GM12864 (cell line): ENCODE data around the gene DNAI7.

Experiments used
- DNase-seq: peaks from one replicate; pipeline ENCODE4 v3.0.0-alpha.2; 2011; ENCODE audit warnings: low read depth
- H3K4me3 ChIP-seq: 2 replicates; pipeline ENCODE4 v1.5.1; 2011; ENCODE audit warnings: mild to moderate bottlenecking, low read depth, low read length, control low read depth
- TF ChIP-seq, protein P1 (sequence below): IDR thresholded peaks from 2 replicates; pipeline ENCODE4 v1.5.1; 2011; ENCODE audit warnings: low read depth, mild to moderate bottlenecking, moderate library complexity, low read length, control low read depth, inconsistent platforms; ENCODE audit errors: missing control alignments

DNAI7 gene

DNA sequence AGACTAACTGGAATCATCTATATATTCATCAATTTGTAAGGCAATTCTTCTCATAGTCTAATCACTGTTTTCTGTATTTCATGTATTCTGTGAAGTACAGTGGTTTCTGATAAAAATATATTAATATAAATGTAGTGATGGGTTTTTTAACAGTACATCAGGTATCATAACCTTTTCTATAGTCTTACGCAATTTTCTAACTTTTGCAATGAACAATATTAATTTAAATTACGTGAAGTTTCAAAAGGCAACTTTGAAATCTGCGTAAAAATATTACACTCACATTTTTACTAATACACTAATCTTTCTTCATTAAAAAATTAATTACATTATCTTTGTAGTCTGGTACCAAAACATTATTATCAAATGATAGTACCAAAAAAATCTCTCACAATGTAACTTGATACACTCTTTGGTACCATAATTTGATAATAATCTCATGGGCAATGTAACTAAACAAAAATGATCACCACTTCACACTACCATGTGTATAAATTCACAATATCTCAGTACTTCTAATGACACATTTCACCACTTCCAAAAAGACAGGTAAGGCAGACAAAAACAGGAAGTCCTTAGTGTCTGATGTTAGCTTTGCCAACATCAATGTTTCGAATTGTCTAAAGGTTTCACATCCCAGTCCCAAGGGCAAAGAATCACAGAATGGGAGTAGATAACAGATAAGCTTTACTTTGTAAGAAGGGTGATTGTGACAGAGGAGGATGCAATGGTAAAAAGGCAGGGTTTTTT, 8.7 kb downstream of the DNAI7 start:
- TF ChIP-seq, protein P1, sequence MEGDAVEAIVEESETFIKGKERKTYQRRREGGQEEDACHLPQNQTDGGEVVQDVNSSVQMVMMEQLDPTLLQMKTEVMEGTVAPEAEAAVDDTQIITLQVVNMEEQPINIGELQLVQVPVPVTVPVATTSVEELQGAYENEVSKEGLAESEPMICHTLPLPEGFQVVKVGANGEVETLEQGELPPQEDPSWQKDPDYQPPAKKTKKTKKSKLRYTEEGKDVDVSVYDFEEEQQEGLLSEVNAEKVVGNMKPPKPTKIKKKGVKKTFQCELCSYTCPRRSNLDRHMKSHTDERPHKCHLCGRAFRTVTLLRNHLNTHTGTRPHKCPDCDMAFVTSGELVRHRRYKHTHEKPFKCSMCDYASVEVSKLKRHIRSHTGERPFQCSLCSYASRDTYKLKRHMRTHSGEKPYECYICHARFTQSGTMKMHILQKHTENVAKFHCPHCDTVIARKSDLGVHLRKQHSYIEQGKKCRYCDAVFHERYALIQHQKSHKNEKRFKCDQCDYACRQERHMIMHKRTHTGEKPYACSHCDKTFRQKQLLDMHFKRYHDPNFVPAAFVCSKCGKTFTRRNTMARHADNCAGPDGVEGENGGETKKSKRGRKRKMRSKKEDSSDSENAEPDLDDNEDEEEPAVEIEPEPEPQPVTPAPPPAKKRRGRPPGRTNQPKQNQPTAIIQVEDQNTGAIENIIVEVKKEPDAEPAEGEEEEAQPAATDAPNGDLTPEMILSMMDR, result no peak
- H3K4me3 ChIP-seq, result no peak overlapping the region
- no peak for DNase-seq

- H3K4me3 ChIP-seq, result no peak overlapping the region
- DNase-seq, result no peak
- TF ChIP-seq, protein P1, result no peak
These were observed 10.8 kb downstream of the DNAI7 start for GRCh38 chr12:25184132-25184531.

DNA sequence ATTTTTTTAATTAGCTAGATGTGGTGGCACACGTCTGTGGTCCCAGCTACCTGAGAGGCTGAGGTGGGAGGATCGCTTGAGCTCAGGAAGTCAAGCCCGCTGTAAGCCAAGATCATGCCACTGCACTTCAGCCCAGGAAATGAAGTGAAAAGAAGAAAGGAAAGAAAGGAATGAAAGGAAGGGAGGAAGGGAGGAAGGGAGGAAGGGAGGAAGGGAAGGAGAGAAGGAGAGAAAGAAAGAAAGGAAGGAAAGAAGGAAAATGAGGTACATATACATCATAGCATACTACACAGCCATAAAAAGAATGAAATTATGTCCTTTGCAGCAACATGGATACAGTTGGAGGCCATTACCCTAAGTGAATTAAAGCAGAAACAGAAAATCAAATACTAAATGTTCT, 12.2 kb downstream of the DNAI7 start:
- TF ChIP-seq, protein P1, result no peak
- no peak for DNase-seq

DNA sequence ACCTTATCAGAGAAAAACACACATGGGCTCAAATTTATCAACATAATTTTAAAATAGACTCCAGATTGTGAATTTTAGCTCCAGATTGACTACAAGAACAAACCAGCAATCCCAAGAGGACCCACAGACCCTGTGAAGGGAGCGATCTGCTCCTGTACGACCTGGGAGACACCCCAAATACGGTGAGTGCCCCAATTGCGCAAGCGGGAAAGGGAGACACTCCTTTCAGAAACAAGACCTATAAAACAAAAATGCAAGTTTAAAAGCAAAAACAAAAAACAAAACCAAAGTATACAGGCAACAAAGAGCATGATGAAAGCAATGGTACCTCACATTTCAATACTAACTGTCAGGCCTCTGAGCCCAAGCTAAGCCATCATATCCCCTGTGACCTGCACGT, 32.1 kb downstream of the DNAI7 start:
- no peak for DNase-seq
- TF ChIP-seq, protein P1, result no peak
- no peak overlapping the region for H3K4me3 ChIP-seq

More for the DNA sequence above, 12.2 kb downstream of the DNAI7 start:
- H3K4me3 ChIP-seq, result no peak overlapping the region

DNA sequence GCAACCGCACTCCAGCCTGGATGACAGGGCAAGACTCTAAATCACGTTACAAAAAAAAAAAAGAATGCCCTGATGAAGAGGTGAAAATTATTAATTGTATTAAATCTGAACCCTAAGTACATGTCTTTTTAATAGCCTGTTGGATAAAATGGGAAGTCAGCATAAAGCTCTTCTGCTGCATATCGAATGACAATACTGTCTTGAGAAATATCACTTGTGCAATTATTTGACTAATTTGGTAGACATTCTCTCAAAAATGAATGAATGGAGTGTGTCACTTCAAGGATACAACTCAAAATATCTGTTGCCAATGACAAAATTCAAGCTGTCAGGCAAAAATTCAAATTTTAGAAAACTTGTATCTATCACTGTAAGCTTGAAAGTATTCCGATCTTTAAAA, 38.9 kb downstream of the DNAI7 start:
- H3K4me3 ChIP-seq, result no peak overlapping the region
- DNase-seq, result no peak
- TF ChIP-seq, protein P1, result no peak

GRCh38 chr12:25155022-25155576, 39.9 kb downstream of the DNAI7 start:
- peak; percentile 55 for DNase-seq
- H3K4me3 ChIP-seq, result no peak overlapping the region; the same call in 1 of the 2 replicates
- TF ChIP-seq, protein P1, result peak; percentile 64

GRCh38 chr12:25152055-25152454, 42.9 kb downstream of the DNAI7 start:
- DNase-seq, result no peak
- TF ChIP-seq, protein P1, result no peak

More at GRCh38 chr12:25152055-25152454, 42.9 kb downstream of the DNAI7 start:
- H3K4me3 ChIP-seq, result no peak overlapping the region
